ENCODE data around the gene STRN. TPM values are rescaled to one million over a fixed set of nuclear protein-coding genes. Genes with fewer than 3 reads are reported as not detected.
A peak's percentile ranks its signal among the peaks of the same experiment; 100 is the strongest.
"Not testable (repeated sequence)": the region's sequence is repeated elsewhere in the genome, so short reads cannot be mapped to it uniquely, and the experiment has no call there.

Gene STRN
- total RNA-seq, 3 donors from 2014 or later = 36.1 to 45.7 (median 37.7) TPM

GRCh38 chr2:36951574-36951973 lies 14.8 kb downstream of the STRN start:
- intact Hi-C loops (cut with DNase I, micrococcal nuclease) = no loop called here
- no peak overlapping the region for H3K4me3 ChIP-seq
- H3K9me3 ChIP-seq = no peaks in the 10 kb centered on the region
- H3K4me1 ChIP-seq (ENCODE audit: low read depth) = no peaks in the 10 kb centered on the region
- H3K36me3 ChIP-seq (ENCODE audit: low read depth) = no peaks in the 10 kb centered on the region
- no peak for TF ChIP-seq CTCF (IDR thresholded peaks at IDR 0.05)
- ATAC-seq (peak; percentile 69), DNase-seq (no peak)

- Histone ChIP-seq H3K36me3 (ENCODE audit: low read depth) (no peaks in the 10 kb centered on the region), H3K4me1 (ENCODE audit: low read depth) (no peaks in the 10 kb centered on the region), H3K4me3 (no peak overlapping the region), H3K9me3 (no peaks in the 10 kb centered on the region)
- ATAC-seq = no peak
- DNase-seq = no peak
- intact Hi-C loops (cut with DNase I, micrococcal nuclease) = no loop called here
- TF ChIP-seq CTCF (IDR thresholded peaks at IDR 0.05) = no peak
Measured at GRCh38 chr2:36951027-36951518, 15.3 kb downstream of the STRN start.

- intact Hi-C loops (cut with DNase I, micrococcal nuclease) = no loop called here
- Histone ChIP-seq H3K36me3 (ENCODE audit: low read depth) (no peaks in the 10 kb centered on the region), H3K4me1 (ENCODE audit: low read depth) (no peaks in the 10 kb centered on the region), H3K9me3 (no peaks in the 10 kb centered on the region), H3K4me3 (no peak overlapping the region)
- no peak for TF ChIP-seq CTCF (IDR thresholded peaks at IDR 0.05)
- ATAC-seq (no peak), DNase-seq (no peak)
Measured at GRCh38 chr2:36949845-36950244, 16.5 kb downstream of the STRN start.

DNA sequence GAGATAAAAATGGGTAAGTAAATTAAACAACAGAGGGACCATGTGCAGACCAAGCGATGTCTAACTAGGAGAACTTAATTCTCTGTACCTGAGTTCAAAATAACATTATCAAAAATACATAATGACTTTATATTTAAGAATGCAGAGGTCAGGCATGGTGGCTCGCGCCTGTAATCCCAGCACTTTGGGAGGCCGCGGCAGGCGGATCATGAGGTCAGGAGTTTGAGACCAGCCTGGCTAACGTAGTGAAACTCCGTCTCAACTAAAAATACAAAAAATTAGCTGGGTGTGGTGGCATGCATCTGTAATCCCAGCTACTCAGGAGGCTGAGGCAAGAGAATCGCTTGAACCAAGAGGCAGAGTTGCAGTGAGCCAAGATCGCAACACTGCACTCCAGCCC lies 21.1 kb downstream of the STRN start:
- H3K9me3 ChIP-seq; H3K4me3 ChIP-seq; H3K4me1 ChIP-seq (ENCODE audit: low read depth); DNase-seq; H3K36me3 ChIP-seq (ENCODE audit: low read depth); intact Hi-C loops (cut with DNase I, micrococcal nuclease); ATAC-seq: not testable (repeated sequence)

GRCh38 chr2:36941867-36942266 lies 24.5 kb downstream of the STRN start:
- no peak overlapping the region for H3K4me3 ChIP-seq
- H3K36me3 ChIP-seq (ENCODE audit: low read depth) = no peaks in the 10 kb centered on the region
- TF ChIP-seq CTCF (IDR thresholded peaks at IDR 0.05) = no peak
- no peaks in the 10 kb centered on the region for H3K4me1 ChIP-seq (ENCODE audit: low read depth)
- intact Hi-C loops (cut with DNase I, micrococcal nuclease) = no loop called here
- no peak for ATAC-seq
- DNase-seq = no peak
- H3K9me3 ChIP-seq = no peaks in the 10 kb centered on the region

GRCh38 chr2:36936526-36936925 lies 29.8 kb downstream of the STRN start:
- intact Hi-C loops (cut with DNase I, micrococcal nuclease); DNase-seq; H3K9me3 ChIP-seq; ATAC-seq; H3K4me1 ChIP-seq (ENCODE audit: low read depth); H3K4me3 ChIP-seq; H3K36me3 ChIP-seq (ENCODE audit: low read depth): not testable (repeated sequence)

GRCh38 chr2:36931688-36932087 lies 34.6 kb downstream of the STRN start:
- DNase-seq; H3K4me3 ChIP-seq; H3K9me3 ChIP-seq; ATAC-seq; intact Hi-C loops (cut with DNase I, micrococcal nuclease); H3K4me1 ChIP-seq (ENCODE audit: low read depth); H3K36me3 ChIP-seq (ENCODE audit: low read depth): not testable (repeated sequence)

- DNase-seq; H3K4me1 ChIP-seq (ENCODE audit: low read depth); ATAC-seq; H3K4me3 ChIP-seq; H3K9me3 ChIP-seq; H3K36me3 ChIP-seq (ENCODE audit: low read depth); intact Hi-C loops (cut with DNase I, micrococcal nuclease): not testable (repeated sequence)
Measured at GRCh38 chr2:36930787-36931410, 35.4 kb downstream of the STRN start.

- H3K9me3 ChIP-seq; H3K4me3 ChIP-seq; H3K36me3 ChIP-seq (ENCODE audit: low read depth); ATAC-seq; intact Hi-C loops (cut with DNase I, micrococcal nuclease); DNase-seq; H3K4me1 ChIP-seq (ENCODE audit: low read depth): not testable (repeated sequence)
Measured at GRCh38 chr2:36926175-36927132, 39.9 kb downstream of the STRN start.

GRCh38 chr2:36922629-36923028 lies 43.7 kb downstream of the STRN start:
- intact Hi-C loops (cut with DNase I, micrococcal nuclease); H3K4me1 ChIP-seq (ENCODE audit: low read depth); DNase-seq; H3K4me3 ChIP-seq; H3K36me3 ChIP-seq (ENCODE audit: low read depth); ATAC-seq; H3K9me3 ChIP-seq: not testable (repeated sequence)
